Transverse colon (tissue), 4 donors: Measurements from ENCODE around the gene SLC5A5. TPM values are rescaled to one million over a fixed set of nuclear protein-coding genes. Genes with fewer than 3 reads are reported as not detected.

Experiments used
- DNase-seq: peaks from one replicate; pipeline ENCODE4 v3.0.0-alpha.2; 2019
- H3K27ac ChIP-seq, 4 donors: fragments of 200-600 bp; sonication (generic); 2 replicates each; pipeline ENCODE4 v1.5.1; 2016 to 2018; ENCODE audit warnings: inconsistent platforms in 4 of 4
- H3K27me3 ChIP-seq: fragments of 200-600 bp; sonication (generic); 2 replicates; pipeline ENCODE4 v1.5.1; 2017; ENCODE audit warnings: inconsistent platforms
- H3K36me3 ChIP-seq, 4 donors: fragments of 200-600 bp; sonication (generic); 2 replicates each; pipeline ENCODE4 v1.5.1; 2017 to 2019; ENCODE audit warnings: inconsistent platforms in 4 of 4
- H3K4me1 ChIP-seq, 4 donors: fragments of 200-600 bp; sonication (generic); 2 replicates each; pipeline ENCODE4 v1.5.1; 2017 to 2020; ENCODE audit warnings: inconsistent platforms in 4 of 4
- H3K4me3 ChIP-seq, 4 donors: fragments of 200-600 bp; sonication (generic); 1 replicate in 1 of 4; 2 replicates in 3 of 4; pipeline versions ENCODE4 v1.5.1 to v1.6.1; 2017 to 2019; ENCODE audit warnings: inconsistent platforms in 4 of 4
- H3K9me3 ChIP-seq, 2 donors: fragments of 200-600 bp; sonication (generic); 2 replicates each; pipeline ENCODE4 v1.5.1; 2017 to 2019; ENCODE audit warnings: inconsistent platforms in 2 of 2
- EP300 ChIP-seq: sonication (generic); formaldehyde crosslinking; IDR thresholded peaks from one replicate; pipeline ENCODE4 v1.6.1; 2017; ENCODE audit warnings: antibody characterized with exemption, low read depth
- POLR2A ChIP-seq: fragments of 450-650 bp; IDR thresholded peaks from one replicate; pipeline ENCODE4 v1.6.1; 2016; ENCODE audit warnings: antibody characterized with exemption, mild to moderate bottlenecking, moderate library complexity
- POLR2AphosphoS5 ChIP-seq, 3 donors: sonication (generic); formaldehyde crosslinking; IDR thresholded peaks; one replicate each; pipeline ENCODE4 v1.6.1; 2016; ENCODE audit warnings: antibody characterized with exemption in 3 of 3
- WGBS, 2 donors: methylation state at CpG; one replicate each; pipeline ENCODE4 v1.1.5; 2018; ENCODE audit warnings: low coverage in 1 of 2; 5-methylcytosine and 5-hydroxymethylcytosine counted together
- in situ Hi-C, 4 donors: fragments of 200-750 bp; cut with MboI; loops; one replicate each; pipeline versions ENCODE4 v1.15.0 to v1.15.1; 2017; ENCODE audit warnings: low sequenced_read_pairs in 3 of 4, low pct_ligation_motif_present in 1 of 4, low pct_unique_long_range_greater_than_20kb in 1 of 4
- intact Hi-C: fragments of 100-400 bp; cut with DNase I; formaldehyde crosslinking; loops from one replicate; pipeline ENCODE4 v1.15.1; 2023; ENCODE audit warnings: low total_unique reads
- small RNA-seq, 4 donors: library from RNA; depleted of rRNA; stranded (forward); fragments of <200 nt; gene quantifications; one replicate each; pipeline ENCODE3, GENCODE V24; 2016
- total RNA-seq, 4 donors: library from RNA; depleted of rRNA; stranded (reverse); fragments of >200 nt; gene quantifications; one replicate each; pipeline ENCODE4 v1.1.0, GENCODE V29; 2016
- TF ChIP-seq, protein P1 (sequence below), 5 experiments: fragments of 200-600 bp in 3 of 5; fragments of 450-650 bp in 2 of 5; sonication (generic) in 3 of 5; IDR thresholded peaks; 1 replicate in 2 of 5; 2 replicates in 3 of 5; pipeline ENCODE4 v1.5.1; 2016 to 2017; ENCODE audit warnings: antibody characterized with exemption in 5 of 5, inconsistent platforms in 3 of 5, mild to moderate bottlenecking in 2 of 5, moderate library complexity in 1 of 5

SLC5A5 gene
- total RNA-seq, 4 donors from 2014 or later, result not detected

DNA sequence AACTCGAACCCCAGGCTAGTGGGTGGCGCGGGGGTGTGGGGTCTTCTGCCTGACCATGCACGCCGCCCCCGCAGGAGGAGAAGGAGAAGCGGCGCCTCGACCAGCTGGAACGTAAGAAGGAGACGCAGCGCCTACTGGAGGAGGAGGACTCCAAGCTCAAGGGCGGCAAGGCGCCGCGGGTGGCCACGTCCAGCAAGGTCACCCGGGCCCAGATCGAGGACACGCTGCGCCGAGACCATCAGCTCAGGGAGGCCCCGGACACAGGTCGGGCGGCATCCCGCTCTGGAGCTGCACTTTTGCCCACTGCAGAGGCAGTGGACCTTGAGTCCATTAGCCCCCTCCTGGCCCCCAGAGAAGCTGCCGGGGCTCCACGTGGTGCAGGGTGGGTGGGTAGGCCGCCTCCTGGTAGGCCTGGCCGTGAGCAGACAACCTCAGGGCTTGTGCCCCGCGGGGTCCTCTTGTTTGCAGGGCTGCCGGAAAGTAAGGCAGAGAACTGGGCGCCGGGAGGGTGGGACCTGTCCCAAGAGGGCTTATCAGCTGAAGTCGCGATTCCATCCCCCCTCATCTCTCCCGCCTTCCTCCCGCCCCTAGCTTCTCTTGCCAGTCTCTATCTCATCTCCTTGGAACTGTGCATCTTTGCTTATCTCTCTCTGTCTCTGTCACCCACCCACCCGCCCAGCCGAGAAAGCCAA lies 71.0 kb downstream of the SLC5A5 start:
- in situ Hi-C loops, result loop anchor here in 2 of 4 donors (10.0 to 25.0 kb wide), 2 partner anchors 52 to 120 kb away; no protein-coding TSS in a partner anchor
- Histone ChIP-seq H3K4me1 (peaks cover 5 to 9% (median 6%) of the 10 kb centered on the region in 4 donors), H3K27me3 (no peaks in the 10 kb centered on the region), H3K4me3 (no peak overlapping the region), H3K36me3 (no peaks in the 10 kb centered on the region), H3K27ac (no peak overlapping the region), H3K9me3 (no peaks in the 10 kb centered on the region)
- 93% methylated on average over 35 of the region's 41 CpGs; no CpG with 5 or more reads in 1 of the 2 donors for WGBS, 2 donors
- intact Hi-C loops, result no loop called here
- DNase-seq, result no peak
- TF ChIP-seq POLR2AphosphoS5 (IDR thresholded peaks at IDR 0.05) (no peak), EP300 (no peak), POLR2A (no peak)
- TF ChIP-seq, protein P1, sequence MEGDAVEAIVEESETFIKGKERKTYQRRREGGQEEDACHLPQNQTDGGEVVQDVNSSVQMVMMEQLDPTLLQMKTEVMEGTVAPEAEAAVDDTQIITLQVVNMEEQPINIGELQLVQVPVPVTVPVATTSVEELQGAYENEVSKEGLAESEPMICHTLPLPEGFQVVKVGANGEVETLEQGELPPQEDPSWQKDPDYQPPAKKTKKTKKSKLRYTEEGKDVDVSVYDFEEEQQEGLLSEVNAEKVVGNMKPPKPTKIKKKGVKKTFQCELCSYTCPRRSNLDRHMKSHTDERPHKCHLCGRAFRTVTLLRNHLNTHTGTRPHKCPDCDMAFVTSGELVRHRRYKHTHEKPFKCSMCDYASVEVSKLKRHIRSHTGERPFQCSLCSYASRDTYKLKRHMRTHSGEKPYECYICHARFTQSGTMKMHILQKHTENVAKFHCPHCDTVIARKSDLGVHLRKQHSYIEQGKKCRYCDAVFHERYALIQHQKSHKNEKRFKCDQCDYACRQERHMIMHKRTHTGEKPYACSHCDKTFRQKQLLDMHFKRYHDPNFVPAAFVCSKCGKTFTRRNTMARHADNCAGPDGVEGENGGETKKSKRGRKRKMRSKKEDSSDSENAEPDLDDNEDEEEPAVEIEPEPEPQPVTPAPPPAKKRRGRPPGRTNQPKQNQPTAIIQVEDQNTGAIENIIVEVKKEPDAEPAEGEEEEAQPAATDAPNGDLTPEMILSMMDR (IDR thresholded peaks at IDR 0.05), result no peak

DNA sequence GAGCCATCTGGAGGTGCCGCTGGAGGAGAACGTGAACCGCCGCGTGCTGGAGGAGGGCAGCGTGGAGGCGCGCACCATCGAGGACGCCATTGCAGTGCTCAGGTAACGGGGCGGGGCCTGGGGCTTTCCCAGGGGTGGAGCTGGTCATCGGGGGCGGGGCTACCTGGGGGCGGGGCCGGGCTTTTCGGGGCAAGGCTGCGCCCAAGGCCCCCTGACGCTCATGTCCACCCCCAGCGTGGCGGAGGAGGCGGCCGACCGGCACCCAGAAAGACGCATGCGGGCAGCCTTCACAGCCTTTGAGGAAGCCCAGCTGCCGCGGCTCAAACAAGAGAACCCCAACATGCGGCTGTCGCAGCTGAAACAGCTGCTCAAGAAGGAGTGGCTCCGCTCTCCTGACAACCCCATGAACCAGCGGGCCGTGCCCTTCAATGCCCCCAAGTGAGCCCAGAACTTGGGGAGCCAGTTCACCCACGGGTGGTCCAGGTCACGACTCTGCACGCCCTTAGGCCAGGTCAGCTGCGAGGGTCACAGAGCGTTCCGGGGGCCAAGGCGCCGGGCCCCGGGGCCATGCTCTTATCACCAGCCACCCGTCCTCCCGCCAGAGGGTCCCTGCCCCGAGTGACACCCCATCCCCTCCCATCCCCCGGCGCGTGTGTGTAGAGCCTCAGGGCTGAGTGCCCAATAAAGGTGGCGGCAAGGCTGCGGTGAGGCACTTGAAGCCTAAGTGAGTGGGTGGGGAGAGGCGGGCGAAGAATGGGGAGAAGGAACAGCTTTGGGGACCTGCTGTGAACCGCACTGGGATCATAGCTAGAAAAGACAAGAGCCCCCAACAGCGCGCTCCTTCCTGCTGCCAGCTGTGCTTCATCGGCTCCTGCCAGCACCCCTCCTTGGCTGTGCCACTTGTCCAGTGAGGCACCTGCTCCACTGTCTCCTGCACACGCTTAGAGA lies 71.8 kb downstream of the SLC5A5 start:
- H3K27me3 ChIP-seq, result peaks cover under 1% of the 10 kb centered on the region
- no peaks in the 10 kb centered on the region for H3K36me3 ChIP-seq
- TF ChIP-seq, protein P1 (IDR thresholded peaks at IDR 0.05), result no peak
- TF ChIP-seq POLR2AphosphoS5 (IDR thresholded peaks at IDR 0.05) (no peak), EP300 (no peak), POLR2A (no peak)
- H3K27ac ChIP-seq, result no peak overlapping the region
- intact Hi-C loops, result no loop called here
- 85% methylated on average over 28 of the region's 57 CpGs; no CpG with 5 or more reads in 1 of the 2 donors for WGBS, 2 donors
- H3K9me3 ChIP-seq, result no peaks in the 10 kb centered on the region
- in situ Hi-C loops, result loop anchor here in 2 of 4 donors (10.0 to 25.0 kb wide), 2 partner anchors 51 to 119 kb away; no protein-coding TSS in a partner anchor
- DNase-seq, result no peak
- H3K4me3 ChIP-seq, result no peak overlapping the region
- peaks cover 6 to 15% (median 8%) of the 10 kb centered on the region in 4 donors for H3K4me1 ChIP-seq

DNA sequence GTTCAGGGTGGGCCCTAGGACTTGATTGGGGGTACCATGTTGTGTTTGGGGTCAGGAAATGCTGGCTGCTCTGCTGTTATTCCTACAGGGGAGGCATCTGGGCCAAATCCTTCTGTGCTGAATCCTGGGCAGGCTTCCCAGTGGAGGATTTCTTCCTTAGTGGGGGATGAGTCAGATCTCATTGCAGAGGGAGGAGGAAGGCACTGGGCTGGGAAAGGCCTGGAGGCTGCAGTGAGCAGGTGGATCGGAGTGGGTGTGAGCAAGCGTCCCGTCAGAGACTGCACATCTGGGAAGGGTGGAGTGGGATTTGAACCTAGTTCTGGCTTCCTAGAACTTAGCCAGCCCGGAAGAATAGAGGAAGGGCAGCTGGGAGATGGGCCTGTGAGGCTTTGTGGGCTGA lies 72.6 kb downstream of the SLC5A5 start:
- no peak for DNase-seq
- H3K9me3 ChIP-seq, result no peaks in the 10 kb centered on the region
- no peak for TF ChIP-seq POLR2A
- TF ChIP-seq, protein P1 (IDR thresholded peaks at IDR 0.05), result no peak
- no peak for TF ChIP-seq POLR2AphosphoS5 (IDR thresholded peaks at IDR 0.05)
- TF ChIP-seq EP300, result no peak
- H3K36me3 ChIP-seq, result no peaks in the 10 kb centered on the region
- H3K27ac ChIP-seq, result no peak overlapping the region
- 57% methylated on average over 4 of the region's 4 CpGs; no CpG with 5 or more reads in 1 of the 2 donors for WGBS, 2 donors
- peaks cover 12 to 23% (median 15%) of the 10 kb centered on the region in 4 donors for H3K4me1 ChIP-seq
- intact Hi-C loops, result no loop called here
- H3K27me3 ChIP-seq, result peaks cover 8% of the 10 kb centered on the region
- in situ Hi-C loops, result loop anchor here in 2 of 4 donors (10.0 to 25.0 kb wide), 2 partner anchors 50 to 118 kb away; no protein-coding TSS in a partner anchor
- no peak overlapping the region for H3K4me3 ChIP-seq

Small RNA genes within 50 kb of the gene (small RNA-seq; reads per million reads assigned to genes)
- gene SNORA68, result 0 reads per million in 4 donors

Other genes starting within 250 kb of the SLC5A5 start
- 1 to 10 TPM in 1 of 4 donors, under 1 TPM in 3; under 0.01 to 1.9 (median 0.30) TPM for gene UNC13A, start 183.6 kb upstream of the SLC5A5 start, total RNA-seq
- 100 to 1,000 TPM in 2 of 4 donors, 10 to 100 TPM in 2; 30.2 to 159 (median 68.0) TPM for gene MAP1S, start 152.5 kb upstream of the SLC5A5 start, total RNA-seq
- 10 to 100 TPM in 1 of 4 donors, 1 to 10 TPM in 2, under 1 TPM in 1; 0.60 to 26.9 (median 3.8) TPM for gene FCHO1, start 120.5 kb upstream of the SLC5A5 start, total RNA-seq
- gene B3GNT3, start 76.8 kb upstream of the SLC5A5 start, total RNA-seq, result 100 to 1,000 TPM in 3 of 4 donors, 10 to 100 TPM in 1; 52.1 to 180 (median 144) TPM
- gene INSL3, start 50.4 kb upstream of the SLC5A5 start, total RNA-seq, result not detected
- gene JAK3, start 24.0 kb upstream of the SLC5A5 start, total RNA-seq, result 10 to 100 TPM in 1 of 4 donors, 1 to 10 TPM in 3; 2.3 to 22.1 (median 8.5) TPM
- 1,000 to 10,000 TPM in 3 of 4 donors, 100 to 1,000 TPM in 1; 727 to 1,372 (median 1,071) TPM for gene RPL18A, start 12.0 kb upstream of the SLC5A5 start, total RNA-seq
- gene CCDC124, start 61.1 kb downstream of the SLC5A5 start, total RNA-seq, result 10 to 100 TPM; 36.9 to 93.5 (median 41.4) TPM
- gene KCNN1, start 95.2 kb downstream of the SLC5A5 start, total RNA-seq, result 1 to 10 TPM in 1 of 4 donors, not detected in 3; 1.6 TPM
- 10 to 100 TPM; 28.9 to 69.6 (median 42.7) TPM for gene ARRDC2, start 136.2 kb downstream of the SLC5A5 start, total RNA-seq
- 1 to 10 TPM in 1 of 4 donors, under 1 TPM in 1, not detected in 2; 0.55 to 2.1 TPM for gene IL12RB1, start 215.0 kb downstream of the SLC5A5 start, total RNA-seq
- 10 to 100 TPM; 27.2 to 53.5 (median 32.7) TPM for gene MAST3, start 225.8 kb downstream of the SLC5A5 start, total RNA-seq